ENCODE results near the gene AKAP7. TPM values are rescaled to one million over a fixed set of nuclear protein-coding genes. Genes with fewer than 3 reads are reported as not detected.

AKAP7 gene
- total RNA-seq, 4 donors from 2014 or later, result 5.9 to 15.1 (median 7.2) TPM

GRCh38 chr6:131122007-131122406 lies 13.3 kb upstream of the AKAP7 start:
- H3K27ac ChIP-seq, result no peak overlapping the region
- no peak for ATAC-seq

GRCh38 chr6:131122516-131122915 lies 12.8 kb upstream of the AKAP7 start:
- H3K27ac ChIP-seq, result no peak overlapping the region
- H3K4me1 ChIP-seq, result no peaks in the 10 kb centered on the region
- H3K36me3 ChIP-seq, result no peaks in the 10 kb centered on the region
- H3K4me3 ChIP-seq, result no peak overlapping the region
- WGBS, 2 donors (ENCODE audit: low coverage in 1 of 2), result 48 to 91% methylated on average over 1 of the region's 1 CpG
- ATAC-seq, result no peak
- TF ChIP-seq CTCF (IDR thresholded peaks at IDR 0.05) (no peak), POLR2AphosphoS5 (IDR thresholded peaks at IDR 0.05) (no peak), POLR2A (IDR thresholded peaks at IDR 0.05) (no peak), EP300 (IDR thresholded peaks at IDR 0.05) (no peak)
- H3K9me3 ChIP-seq, result no peaks in the 10 kb centered on the region
- H3K27me3 ChIP-seq, result no peaks in the 10 kb centered on the region

More at GRCh38 chr6:131122007-131122406, 13.3 kb upstream of the AKAP7 start:
- no peak overlapping the region for H3K4me3 ChIP-seq
- H3K36me3 ChIP-seq, result no peaks in the 10 kb centered on the region
- WGBS, 2 donors (ENCODE audit: low coverage in 1 of 2), result 47 to 64% methylated on average over 3 of the region's 3 CpGs
- TF ChIP-seq POLR2A (IDR thresholded peaks at IDR 0.05) (no peak), POLR2AphosphoS5 (IDR thresholded peaks at IDR 0.05) (no peak), CTCF (IDR thresholded peaks at IDR 0.05) (no peak), EP300 (IDR thresholded peaks at IDR 0.05) (no peak)
- H3K4me1 ChIP-seq, result no peaks in the 10 kb centered on the region
- no peaks in the 10 kb centered on the region for H3K27me3 ChIP-seq
- H3K9me3 ChIP-seq, result no peaks in the 10 kb centered on the region

- H3K4me3 ChIP-seq, result no peak overlapping the region
- TF ChIP-seq CTCF (IDR thresholded peaks at IDR 0.05) (no peak), EP300 (IDR thresholded peaks at IDR 0.05) (no peak), POLR2AphosphoS5 (IDR thresholded peaks at IDR 0.05) (no peak), POLR2A (IDR thresholded peaks at IDR 0.05) (no peak)
- H3K27me3 ChIP-seq, result no peaks in the 10 kb centered on the region
- no peak overlapping the region for H3K27ac ChIP-seq
- no peaks in the 10 kb centered on the region for H3K36me3 ChIP-seq
- ATAC-seq, result no peak
- no peaks in the 10 kb centered on the region for H3K9me3 ChIP-seq
- H3K4me1 ChIP-seq, result no peaks in the 10 kb centered on the region
- WGBS, 2 donors (ENCODE audit: low coverage in 1 of 2), result 0 to 95% methylated on average over 1 to 2 of the region's 3 CpGs
These were observed 10.8 kb upstream of the AKAP7 start for GRCh38 chr6:131124336-131125071.

GRCh38 chr6:131125431-131125830 lies 9.8 kb upstream of the AKAP7 start:
- 67 to 94% methylated on average over 1 of the region's 1 CpG for WGBS, 2 donors (ENCODE audit: low coverage in 1 of 2)
- Histone ChIP-seq H3K27me3 (no peaks in the 10 kb centered on the region), H3K27ac (no peak overlapping the region), H3K4me3 (no peak overlapping the region), H3K9me3 (no peaks in the 10 kb centered on the region), H3K36me3 (no peaks in the 10 kb centered on the region), H3K4me1 (no peaks in the 10 kb centered on the region)
- TF ChIP-seq EP300 (IDR thresholded peaks at IDR 0.05) (no peak), POLR2AphosphoS5 (IDR thresholded peaks at IDR 0.05) (no peak), CTCF (IDR thresholded peaks at IDR 0.05) (no peak), POLR2A (IDR thresholded peaks at IDR 0.05) (no peak)
- no peak for ATAC-seq

All from gastroesophageal sphincter (tissue), 4 donors.